HCT116 (cell line): ENCODE results near the gene CCNG1. TPM values are rescaled to one million over a fixed set of nuclear protein-coding genes. Genes with fewer than 3 reads are reported as not detected.

Experiments
- ATAC-seq: fragments of 200-7000 bp; cut with Tn5 transposase; 2 replicates; pipeline ENCODE4 v1.9.1; 2020; ENCODE audit warnings: mild to moderate bottlenecking, moderate library complexity
- BruUV-seq: library from RNA; stranded (reverse); fragments of 400-500 nt; replicated peaks from 2 replicates; lab custom pipeline; 2021; lab: Mats Ljungman, UMichigan
- CTCF ChIA-PET: fragments of 300-600 bp; sonication (Branson Sonifier 250); formaldehyde crosslinking; loops from one replicate; lab custom pipeline; 2021; ENCODE audit warnings: antibody characterized with exemption; lab: Charles Lee
- POLR2A ChIA-PET: fragments of 300-600, 350-600 bp; sonication (Branson Sonifier 250); formaldehyde crosslinking; loops from one replicate; lab custom pipeline; 2021; ENCODE audit warnings: antibody characterized with exemption; lab: Charles Lee
- RAD21 ChIA-PET, 2 experiments: fragments of 300-600 bp; sonication (Branson Sonifier 250); formaldehyde crosslinking; loops; one replicate each; lab custom pipeline; 2023; ENCODE audit warnings: low total read pairs in 2 of 2; ENCODE audit not compliant: uncharacterized antibody in 2 of 2, unreplicated experiment in 2 of 2, low non-redundant PET in 1 of 2; lab: Charles Lee
- DNase-seq: peaks from one replicate; pipeline ENCODE4 v3.0.0-alpha.2; 2010; ENCODE audit warnings: low read depth, low spot score
- H2AFZ ChIP-seq: fragments of 200-600 bp; shearing (Covaris generic), sonication (generic); 2 replicates; pipeline ENCODE4 v1.6.1; 2017; ENCODE audit warnings: low read depth, mixed run types, mixed read lengths, antibody characterized with exemption, low read length; ENCODE audit not compliant: poor library complexity, severe bottlenecking
- H3K27ac ChIP-seq: 2 replicates; pipeline ENCODE4 v1.5.1; 2012; ENCODE audit warnings: low read depth, low read length
- H3K27me3 ChIP-seq: fragments of 200-600 bp; sonication (generic); 2 replicates; pipeline ENCODE4 v1.6.1; 2016; ENCODE audit warnings: mixed run types, low read length, mixed read lengths; ENCODE audit not compliant: insufficient read depth
- H3K36me3 ChIP-seq, 2 experiments: fragments of 200-500 bp in 1 of 2; fragments of 200-600 bp in 1 of 2; sonication (Bioruptor generic) in 1 of 2; sonication (generic) in 1 of 2; 2 replicates each; pipeline versions ENCODE4 v1.5.1 to v1.6.1; 2014 to 2016; ENCODE audit warnings: low read length in 2 of 2, inconsistent platforms in 1 of 2, mixed read lengths in 1 of 2, mixed run types in 1 of 2; ENCODE audit not compliant: insufficient read depth in 2 of 2, control insufficient read depth in 1 of 2
- H3K4me1 ChIP-seq, 2 experiments: fragments of 200-600 bp in 1 of 2; sonication (generic) in 1 of 2; 2 replicates each; pipeline versions ENCODE4 v1.5.1 to v1.6.1; 2012 to 2017; ENCODE audit warnings: low read length in 2 of 2, inconsistent platforms in 1 of 2, mild to moderate bottlenecking in 1 of 2, mixed read lengths in 1 of 2, mixed run types in 1 of 2, moderate library complexity in 1 of 2; ENCODE audit not compliant: insufficient read depth in 2 of 2, control insufficient read depth in 1 of 2
- H3K4me2 ChIP-seq: fragments of 200-600 bp; sonication (generic); 2 replicates; pipeline ENCODE4 v1.6.1; 2017; ENCODE audit warnings: mixed run types, low read length, mixed read lengths
- H3K4me3 ChIP-seq, 2 experiments: fragments of 200-600 bp in 1 of 2; sonication (generic) in 1 of 2; replicated peaks in 1 of 2; 2 replicates each; pipeline ENCODE4 v1.5.1; 2011 to 2016; ENCODE audit warnings: low read length in 2 of 2, control low read depth in 1 of 2, low read depth in 1 of 2, mild to moderate bottlenecking in 1 of 2, mixed read lengths in 1 of 2, mixed run types in 1 of 2
- H3K79me2 ChIP-seq: fragments of 200-600 bp; sonication (generic); 2 replicates; pipeline ENCODE4 v1.6.1; 2017; ENCODE audit warnings: mild to moderate bottlenecking, mixed run types, low read length, moderate library complexity, mixed read lengths; ENCODE audit not compliant: insufficient read depth
- H3K9ac ChIP-seq: fragments of 200-600 bp; sonication (generic); 2 replicates; pipeline ENCODE4 v1.6.1; 2016; ENCODE audit warnings: low read length, mixed read lengths
- H3K9me2 ChIP-seq: fragments of 200-600 bp; sonication (generic), shearing (Covaris generic); 2 replicates; pipeline ENCODE4 v1.6.1; 2017; ENCODE audit warnings: mixed run types, mild to moderate bottlenecking, moderate library complexity; ENCODE audit not compliant: insufficient read depth
- H3K9me3 ChIP-seq, 2 experiments: fragments of 200-500 bp in 1 of 2; fragments of 200-600 bp in 1 of 2; sonication (Bioruptor generic) in 1 of 2; sonication (generic) in 1 of 2; 2 replicates each; pipeline ENCODE4 v1.6.1; 2014 to 2017; ENCODE audit warnings: low read length in 2 of 2, mixed read lengths in 2 of 2, inconsistent platforms in 1 of 2, low read depth in 1 of 2, mild to moderate bottlenecking in 1 of 2, mixed run types in 1 of 2, moderate library complexity in 1 of 2; ENCODE audit not compliant: control insufficient read depth in 1 of 2, insufficient read depth in 1 of 2
- H4K20me1 ChIP-seq: fragments of 200-600 bp; sonication (generic), shearing (Covaris generic); 2 replicates; pipeline ENCODE4 v1.6.1; 2017; ENCODE audit warnings: mixed run types, mild to moderate bottlenecking, moderate library complexity; ENCODE audit not compliant: insufficient read depth
- EZH2 ChIP-seq: fragments of 200-600 bp; sonication (generic); IDR thresholded peaks from 2 replicates; pipeline ENCODE4 v1.6.1; 2017; ENCODE audit warnings: antibody characterized with exemption, mixed run types
- EZH2phosphoT487 ChIP-seq: fragments of 200-600 bp; IDR thresholded peaks from 2 replicates; pipeline ENCODE4 v1.6.1; 2018; ENCODE audit warnings: antibody characterized with exemption, borderline replicate concordance
- JUND ChIP-seq: IDR thresholded peaks from 2 replicates; pipeline ENCODE4 v1.6.1; 2012
- POLR2A ChIP-seq: IDR thresholded peaks from 2 replicates; pipeline ENCODE4 v1.7.0; 2011; ENCODE audit warnings: borderline replicate concordance; ENCODE audit not compliant: insufficient read depth, insufficient read length; ENCODE audit errors: extremely low read depth
- POLR2AphosphoS5 ChIP-seq: IDR thresholded peaks from 2 replicates; pipeline ENCODE4 v1.6.1; 2011; ENCODE audit warnings: mild to moderate bottlenecking, low read depth, low read length, moderate library complexity
- SIN3A ChIP-seq: IDR thresholded peaks from 2 replicates; pipeline ENCODE4 v1.6.1; 2012; ENCODE audit warnings: low read depth
- TCF7L2 ChIP-seq: IDR thresholded peaks from 2 replicates; pipeline ENCODE4 v1.7.0; 2011; ENCODE audit warnings: borderline replicate concordance, inconsistent platforms; ENCODE audit not compliant: insufficient read depth, insufficient read length; ENCODE audit errors: extremely low read depth
- YY1 ChIP-seq: IDR thresholded peaks from 2 replicates; pipeline ENCODE4 v1.6.1; 2011; ENCODE audit warnings: low read length, low read depth, moderate library complexity, mild to moderate bottlenecking; ENCODE audit not compliant: insufficient replicate concordance; ENCODE audit errors: extremely low read depth
- ZFX ChIP-seq: fragments of 450-650 bp; IDR thresholded peaks from 2 replicates; pipeline ENCODE4 v1.6.1; 2017
- intact Hi-C: fragments of 100-400 bp; cut with micrococcal nuclease; formaldehyde crosslinking; loops from 2 replicates; pipeline ENCODE4 v1.10.0; 2022
- total RNA-seq: library from RNA; stranded (reverse); gene quantifications from one replicate; pipeline ENCODE4 v1.2.1, GENCODE V29; 2021; ENCODE audit not compliant: unreplicated experiment
- TF ChIP-seq, protein P1 (sequence below), 3 experiments: fragments of 200-600 bp in 1 of 3; sonication (generic) in 1 of 3; IDR thresholded peaks in 2 of 3; conservative IDR thresholded peaks in 1 of 3; 2 replicates each; pipeline ENCODE4 v1.5.1; 2012 to 2017; ENCODE audit warnings: low read depth in 2 of 3, low read length in 2 of 3, antibody characterized with exemption in 1 of 3, borderline replicate concordance in 1 of 3, control low read depth in 1 of 3, mild to moderate bottlenecking in 1 of 3, mixed read lengths in 1 of 3, mixed run types in 1 of 3, moderate library complexity in 1 of 3; ENCODE audit not compliant: insufficient read depth in 1 of 3

CCNG1 gene
- total RNA-seq, 1 experiment from 2014 or later: 176 TPM

DNA sequence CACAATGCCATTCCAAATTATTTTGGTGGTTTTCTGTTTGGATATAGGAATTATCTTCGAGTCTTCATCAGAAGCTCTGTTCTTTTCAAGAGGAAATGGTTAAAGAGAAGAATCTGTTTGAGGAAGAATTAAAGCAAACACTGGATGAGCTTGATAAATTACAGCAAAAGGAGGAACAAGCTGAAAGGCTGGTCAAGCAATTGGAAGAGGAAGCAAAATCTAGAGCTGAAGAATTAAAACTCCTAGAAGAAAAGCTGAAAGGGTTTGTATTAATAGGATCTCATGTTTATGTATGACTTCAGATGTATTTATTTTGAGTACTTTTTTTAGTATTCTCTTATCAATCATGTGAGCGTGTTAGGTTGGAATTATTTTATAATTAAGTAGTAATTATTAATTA lies 38.0 kb downstream of the CCNG1 start:
- ATAC-seq: no peak
- ChIA-PET CTCF (no interaction called here), POLR2A (interaction anchor here (1.0 kb wide), 1 partner anchor 28 kb away, joined by 3 read pairs; no protein-coding TSS in a partner anchor)

More for the DNA sequence above, 38.0 kb downstream of the CCNG1 start:
- no peak for DNase-seq
- no TSS peak for BruUV-seq
- Histone ChIP-seq H4K20me1 (no peaks in the 10 kb centered on the region), H3K79me2 (no peaks in the 10 kb centered on the region), H3K9me2 (no peaks in the 10 kb centered on the region), H3K4me1 (no peaks in the 10 kb centered on the region), H3K27ac (no peak overlapping the region), H3K27me3 (no peaks in the 10 kb centered on the region), H3K4me2 (no peak overlapping the region), H3K9me3 (no peaks in the 10 kb centered on the region)
- RAD21 ChIA-PET: no interaction called here
- TF ChIP-seq EZH2 (no peak), SIN3A (no peak), EZH2phosphoT487 (no peak), ZFX (no peak), POLR2A (no peak), YY1 (no peak), POLR2AphosphoS5 (no peak), TCF7L2 (no peak), JUND (no peak)
- TF ChIP-seq, protein P1, sequence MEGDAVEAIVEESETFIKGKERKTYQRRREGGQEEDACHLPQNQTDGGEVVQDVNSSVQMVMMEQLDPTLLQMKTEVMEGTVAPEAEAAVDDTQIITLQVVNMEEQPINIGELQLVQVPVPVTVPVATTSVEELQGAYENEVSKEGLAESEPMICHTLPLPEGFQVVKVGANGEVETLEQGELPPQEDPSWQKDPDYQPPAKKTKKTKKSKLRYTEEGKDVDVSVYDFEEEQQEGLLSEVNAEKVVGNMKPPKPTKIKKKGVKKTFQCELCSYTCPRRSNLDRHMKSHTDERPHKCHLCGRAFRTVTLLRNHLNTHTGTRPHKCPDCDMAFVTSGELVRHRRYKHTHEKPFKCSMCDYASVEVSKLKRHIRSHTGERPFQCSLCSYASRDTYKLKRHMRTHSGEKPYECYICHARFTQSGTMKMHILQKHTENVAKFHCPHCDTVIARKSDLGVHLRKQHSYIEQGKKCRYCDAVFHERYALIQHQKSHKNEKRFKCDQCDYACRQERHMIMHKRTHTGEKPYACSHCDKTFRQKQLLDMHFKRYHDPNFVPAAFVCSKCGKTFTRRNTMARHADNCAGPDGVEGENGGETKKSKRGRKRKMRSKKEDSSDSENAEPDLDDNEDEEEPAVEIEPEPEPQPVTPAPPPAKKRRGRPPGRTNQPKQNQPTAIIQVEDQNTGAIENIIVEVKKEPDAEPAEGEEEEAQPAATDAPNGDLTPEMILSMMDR (IDR thresholded peaks at IDR 0.05 in 2 of 3, conservative IDR thresholded peaks at IDR 0.05 in 1 of 3; ENCODE audit: borderline replicate concordance in 1 of 3, insufficient read depth in 1 of 3, low read depth in 2 of 3, low read length in 2 of 3): no peak
- TF ChIP-seq, all 23 proteins: peak for 0
- no peak overlapping the region for H2AFZ ChIP-seq
- peaks cover 44 to 64% of the 10 kb centered on the region in 2 experiments for H3K36me3 ChIP-seq
- H3K4me3 ChIP-seq: no peak overlapping the region
- intact Hi-C loops: no loop called here
- H3K9ac ChIP-seq: no peak overlapping the region
